Heart left ventricle (tissue), 13 donors: ENCODE measurements around the gene JMY.

Experiments
- CTCF ChIP-seq, 12 donors: fragments of 200-600 bp; sonication (generic) in 4 of 12; IDR thresholded peaks; one replicate each; pipeline versions ENCODE4 v1.5.0 to v1.8.0; 2018 to 2022; ENCODE audit warnings: antibody characterized with exemption in 12 of 12, mild to moderate bottlenecking in 5 of 12
- POLR2A ChIP-seq, 2 donors: fragments of 450-650 bp; IDR thresholded peaks; one replicate each; pipeline ENCODE4 v1.6.1; 2017; ENCODE audit warnings: antibody characterized with exemption in 2 of 2, mild to moderate bottlenecking in 2 of 2, moderate library complexity in 2 of 2
- donor health status: ischemic (EF 13 %, LVEDD 7.1; RV severe dilation, severe dysfunction).
- donor health status: DM: no; HTN: yes; CAD: no.
- donor health status: DM: no; HTN: no; CAD: no.
- donor health status: ischemic (EF 25% LVEDD 6.9; RV normal size, moderate dysfunction).
- donor health status: ischemic (EF 25% LVEDD 5.7; RV mildly dilated, moderate dysfunction).
- donor health status: ischemic (EF 35%, LVEDD 5.7; RV mildly dilated, moderate dysfunction).
- donor health status: nonischemic (EF 11% LVEDD 7.7; RV severe dilation, severe dysfunction).
- donor health status: DM: yes; HTN: yes; CAD: no.
- donor health status: PGD.
- donor health status: ischemic (EF 29% LVEDD 5.4; RV normal size, mild dysfunction).
- donor health status: nonischemic (EF 23%, LVEDD 6.1; RV moderate dilation, normal function).

GRCh38 chr5:79269733-79270166, 33.8 kb downstream of the JMY start:
- no peak for TF ChIP-seq CTCF (IDR thresholded peaks at IDR 0.05)
- TF ChIP-seq POLR2A (IDR thresholded peaks at IDR 0.05), result no peak
